HEK293 (cell line): ENCODE results near the gene TRAF6.

Experiments used
- CTCF ChIA-PET: fragments of 350-600 bp; formaldehyde crosslinking; extraction: SDS; loops from one replicate; lab custom pipeline; 2021; ENCODE audit warnings: antibody characterized with exemption; lab: Yijun Ruan, JAX
- POLR2A ChIA-PET: fragments of 300-600 bp; formaldehyde crosslinking; extraction: SDS; loops from one replicate; lab custom pipeline; 2020; ENCODE audit warnings: antibody characterized with exemption, inconsistent platforms; lab: Yijun Ruan, JAX
- H3K27ac ChIP-seq: fragments of 200-500 bp; sonication (Bioruptor generic); 2 replicates; pipeline ENCODE4 v1.5.1; 2014; ENCODE audit warnings: low read depth, low read length, control low read depth, inconsistent platforms; ENCODE audit errors: extremely low read depth
- H3K36me3 ChIP-seq, 2 experiments: fragments of 200-500 bp in 1 of 2; sonication (Bioruptor generic) in 1 of 2; 1 replicate in 1 of 2; 2 replicates in 1 of 2; pipeline ENCODE4 v1.5.1; 2014 to 2017; ENCODE audit warnings: inconsistent platforms in 2 of 2, low read length in 2 of 2; ENCODE audit not compliant: control insufficient read depth in 2 of 2, insufficient read depth in 1 of 2
- H3K4me1 ChIP-seq: fragments of 200-500 bp; sonication (Bioruptor generic); 2 replicates; pipeline ENCODE4 v1.5.1; 2014; ENCODE audit warnings: mild to moderate bottlenecking, low read length, inconsistent platforms; ENCODE audit not compliant: control insufficient read depth, insufficient read depth
- H3K4me3 ChIP-seq: 2 replicates; pipeline ENCODE4 v1.5.1; 2011; ENCODE audit warnings: low read depth, mild to moderate bottlenecking, control low read depth, low read length, moderate library complexity
- H3K9me3 ChIP-seq: fragments of 200-500 bp; sonication (Bioruptor generic); 2 replicates; pipeline ENCODE4 v1.5.1; 2014; ENCODE audit warnings: low read depth, low read length, inconsistent platforms; ENCODE audit not compliant: control insufficient read depth, insufficient read depth
- FEZF1 ChIP-seq: fragments of 450-650 bp; formaldehyde crosslinking; IDR thresholded peaks from 2 replicates; pipeline ENCODE4 v1.5.1; 2016; ENCODE audit warnings: missing biosample characterization, missing genetic modification characterization
- HOXD13 ChIP-seq: sonication (generic); formaldehyde crosslinking; IDR thresholded peaks from 2 replicates; pipeline ENCODE4 v1.8.0; 2022; ENCODE audit warnings: missing genetic modification reagents, borderline replicate concordance
- KLF1 ChIP-seq: fragments of 450-650 bp; formaldehyde crosslinking; IDR thresholded peaks from 2 replicates; pipeline ENCODE4 v1.5.1; 2016; ENCODE audit warnings: missing biosample characterization, missing genetic modification characterization
- MYNN ChIP-seq: fragments of 450-650 bp; formaldehyde crosslinking; IDR thresholded peaks from 2 replicates; pipeline ENCODE4 v1.5.1; 2016; ENCODE audit warnings: missing biosample characterization, missing genetic modification characterization, borderline replicate concordance
- OVOL3 ChIP-seq: fragments of 450-650 bp; formaldehyde crosslinking; IDR thresholded peaks from 2 replicates; pipeline ENCODE4 v1.5.1; 2016; ENCODE audit warnings: missing biosample characterization, missing genetic modification characterization
- PATZ1 ChIP-seq: fragments of 450-650 bp; formaldehyde crosslinking; IDR thresholded peaks from 2 replicates; pipeline ENCODE4 v1.5.1; 2016; ENCODE audit warnings: missing biosample characterization, missing genetic modification characterization
- ZBTB1 ChIP-seq: fragments of 450-650 bp; formaldehyde crosslinking; IDR thresholded peaks from 2 replicates; pipeline ENCODE4 v1.5.1; 2016; ENCODE audit warnings: missing biosample characterization, missing genetic modification characterization
- ZNF2 ChIP-seq: fragments of 450-650 bp; formaldehyde crosslinking; IDR thresholded peaks from 2 replicates; pipeline ENCODE4 v1.5.1; 2016; ENCODE audit warnings: missing biosample characterization, missing genetic modification characterization
- ZNF239 ChIP-seq: fragments of 450-650 bp; formaldehyde crosslinking; IDR thresholded peaks from 2 replicates; pipeline ENCODE4 v1.5.1; 2016; ENCODE audit warnings: missing biosample characterization, missing genetic modification characterization
- ZNF24 ChIP-seq: fragments of 450-650 bp; formaldehyde crosslinking; IDR thresholded peaks from 2 replicates; pipeline ENCODE4 v1.5.1; 2016; ENCODE audit warnings: missing biosample characterization, missing genetic modification characterization
- ZNF529 ChIP-seq: fragments of 450-650 bp; formaldehyde crosslinking; IDR thresholded peaks from 2 replicates; pipeline ENCODE4 v1.5.1; 2017; ENCODE audit warnings: missing genetic modification characterization, missing biosample characterization; ENCODE audit not compliant: insufficient replicate concordance
- ZNF76 ChIP-seq: fragments of 450-650 bp; formaldehyde crosslinking; IDR thresholded peaks from 2 replicates; pipeline ENCODE4; 2016; ENCODE audit warnings: low read depth, missing biosample characterization, missing genetic modification characterization, borderline replicate concordance
- TF ChIP-seq, protein P1 (sequence below): fragments of 450-650 bp; formaldehyde crosslinking; IDR thresholded peaks from 2 replicates; pipeline ENCODE4 v1.5.1; 2016; ENCODE audit warnings: missing biosample characterization, missing genetic modification characterization
- TF ChIP-seq, protein P2 (sequence below): fragments of 450-650 bp; formaldehyde crosslinking; IDR thresholded peaks from 2 replicates; pipeline ENCODE4 v1.5.1; 2016; ENCODE audit warnings: missing biosample characterization, missing genetic modification characterization

Gene TRAF6

DNA sequence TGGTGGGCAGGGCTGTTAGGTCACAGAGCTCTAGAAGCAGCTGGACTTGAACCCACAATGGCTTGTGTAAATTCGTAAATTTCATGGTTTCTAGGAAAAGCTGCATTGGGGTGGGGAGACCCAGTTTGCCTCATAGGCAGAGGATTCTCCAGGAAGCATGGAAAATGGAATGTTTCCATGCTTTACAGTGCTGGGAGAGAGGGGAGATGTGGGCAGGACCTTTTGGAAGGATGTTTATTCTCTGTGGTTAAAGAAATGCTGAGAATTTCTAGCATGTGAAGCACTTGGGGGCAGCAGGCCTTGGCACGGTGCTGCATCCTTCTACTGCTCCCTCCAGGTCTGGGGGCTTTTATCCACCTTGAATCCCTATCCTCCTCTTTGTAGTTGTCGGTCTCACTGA, 46.3 kb downstream of the TRAF6 start:
- no peak overlapping the region for H3K27ac ChIP-seq
- TF ChIP-seq OVOL3 (tag by site-specific recombination) (no peak), ZNF529 (tag by site-specific recombination) (no peak), PATZ1 (tag by site-specific recombination) (no peak)
- TF ChIP-seq, protein P1, sequence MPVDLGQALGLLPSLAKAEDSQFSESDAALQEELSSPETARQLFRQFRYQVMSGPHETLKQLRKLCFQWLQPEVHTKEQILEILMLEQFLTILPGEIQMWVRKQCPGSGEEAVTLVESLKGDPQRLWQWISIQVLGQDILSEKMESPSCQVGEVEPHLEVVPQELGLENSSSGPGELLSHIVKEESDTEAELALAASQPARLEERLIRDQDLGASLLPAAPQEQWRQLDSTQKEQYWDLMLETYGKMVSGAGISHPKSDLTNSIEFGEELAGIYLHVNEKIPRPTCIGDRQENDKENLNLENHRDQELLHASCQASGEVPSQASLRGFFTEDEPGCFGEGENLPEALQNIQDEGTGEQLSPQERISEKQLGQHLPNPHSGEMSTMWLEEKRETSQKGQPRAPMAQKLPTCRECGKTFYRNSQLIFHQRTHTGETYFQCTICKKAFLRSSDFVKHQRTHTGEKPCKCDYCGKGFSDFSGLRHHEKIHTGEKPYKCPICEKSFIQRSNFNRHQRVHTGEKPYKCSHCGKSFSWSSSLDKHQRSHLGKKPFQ = no peak
- TF ChIP-seq, protein P2, sequence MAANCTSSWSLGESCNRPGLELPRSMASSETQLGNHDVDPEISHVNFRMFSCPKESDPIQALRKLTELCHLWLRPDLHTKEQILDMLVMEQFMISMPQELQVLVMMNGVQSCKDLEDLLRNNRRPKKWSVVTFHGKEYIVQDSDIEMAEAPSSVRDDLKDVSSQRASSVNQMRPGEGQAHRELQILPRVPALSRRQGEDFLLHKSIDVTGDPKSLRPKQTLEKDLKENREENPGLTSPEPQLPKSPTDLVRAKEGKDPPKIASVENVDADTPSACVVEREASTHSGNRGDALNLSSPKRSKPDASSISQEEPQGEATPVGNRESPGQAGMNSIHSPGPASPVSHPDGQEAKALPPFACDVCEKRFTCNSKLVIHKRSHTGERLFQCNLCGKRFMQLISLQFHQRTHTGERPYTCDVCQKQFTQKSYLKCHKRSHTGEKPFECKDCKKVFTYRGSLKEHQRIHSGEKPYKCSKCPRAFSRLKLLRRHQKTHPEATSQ (tag by site-specific recombination) = no peak
- TF ChIP-seq, all 188 proteins: peak for 0
- ChIA-PET POLR2A (no interaction called here), CTCF (interaction anchor here (0.7 to 2.4 kb wide), 5 partner anchors 8 to 78 kb away, joined by 3 to 12 read pairs (median 3); no protein-coding TSS in a partner anchor)
- Histone ChIP-seq H3K36me3 (no peaks in the 10 kb centered on the region), H3K9me3 (no peaks in the 10 kb centered on the region), H3K4me1 (no peaks in the 10 kb centered on the region), H3K4me3 (no peak overlapping the region)

DNA sequence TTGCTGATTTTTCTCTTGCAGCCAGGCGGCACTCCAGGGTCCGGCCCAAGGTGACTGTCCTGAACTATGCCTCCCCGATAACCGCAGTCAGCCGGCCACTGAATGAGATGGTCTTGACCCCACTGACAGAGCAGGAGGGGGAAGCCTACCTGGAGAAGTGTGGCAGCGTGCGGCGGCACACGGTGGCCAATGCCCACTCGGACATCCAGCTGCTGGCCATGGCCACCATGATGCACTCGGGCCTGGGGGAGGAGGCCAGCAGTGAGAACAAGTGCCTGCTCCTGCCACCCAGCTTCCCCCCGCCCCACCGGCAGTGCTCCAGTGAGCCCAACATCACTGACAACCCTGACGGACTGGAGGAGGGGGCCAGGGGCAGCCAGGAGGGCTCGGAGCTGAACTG, 47.8 kb downstream of the TRAF6 start:
- CTCF ChIA-PET = interaction anchor here (0.7 kb wide), 1 partner anchor 49 kb away, joined by 4 read pairs; no protein-coding TSS in a partner anchor
- H3K4me3 ChIP-seq = no peak overlapping the region
- H3K27ac ChIP-seq = no peak overlapping the region
- TF ChIP-seq FEZF1 (tag by site-specific recombination) = no peak
- TF ChIP-seq ZNF76 (tag by site-specific recombination) = no peak
- no peak for TF ChIP-seq MYNN (tag by site-specific recombination)
- TF ChIP-seq ZNF2 = no peak
- TF ChIP-seq, all 188 proteins: peak for 0
- H3K4me1 ChIP-seq = no peaks in the 10 kb centered on the region
- H3K9me3 ChIP-seq = no peaks in the 10 kb centered on the region
- POLR2A ChIA-PET = no interaction called here
- no peaks in the 10 kb centered on the region for H3K36me3 ChIP-seq

DNA sequence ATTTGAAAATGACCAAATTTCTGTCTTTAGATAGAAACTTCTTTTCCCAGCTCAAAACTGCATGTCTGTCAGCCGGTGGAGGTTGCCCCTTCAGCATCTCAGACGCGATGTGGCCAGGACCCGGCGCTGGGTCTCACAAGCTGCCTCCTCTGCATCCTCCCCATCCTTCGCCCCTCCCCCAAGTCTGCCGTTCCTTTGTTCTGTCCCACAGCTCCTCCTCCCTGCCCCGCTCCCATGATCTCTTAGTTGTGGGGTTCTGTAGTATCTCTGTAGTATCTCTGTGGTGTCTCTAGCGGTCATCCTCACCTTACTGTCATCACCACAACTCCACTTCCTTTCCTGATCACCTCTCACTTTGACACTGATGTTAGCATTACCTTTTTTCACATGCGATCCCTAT, 49.9 kb downstream of the TRAF6 start:
- CTCF ChIA-PET = interaction anchor here (2.2 kb wide), 1 partner anchor 8 kb away, joined by 17 read pairs; no protein-coding TSS in a partner anchor

DNA sequence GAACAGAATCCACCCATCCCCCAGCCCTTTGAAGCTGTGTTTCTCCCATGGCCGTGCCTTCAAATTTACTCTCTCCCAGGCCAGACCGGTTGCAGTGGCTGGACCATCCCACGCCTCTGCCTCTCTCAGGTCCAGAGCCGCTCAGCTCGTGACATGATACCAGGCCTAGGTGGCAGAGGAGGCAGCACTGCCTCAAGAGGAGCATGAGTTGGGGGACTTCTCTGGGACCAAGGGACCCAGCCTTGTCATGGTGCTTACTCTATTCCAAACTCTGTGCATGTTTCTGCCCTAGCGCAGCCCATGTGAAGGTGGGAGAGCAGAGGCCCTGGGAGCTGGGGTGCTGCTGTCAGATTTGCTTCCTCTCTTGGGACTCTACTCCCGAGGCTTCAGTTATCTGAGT, 51.0 kb downstream of the TRAF6 start:
- no peak for TF ChIP-seq OVOL3 (tag by site-specific recombination)
- TF ChIP-seq ZNF239 (tag by site-specific recombination) = no peak
- TF ChIP-seq KLF1 = no peak
- Histone ChIP-seq H3K4me1 (peaks cover 5% of the 10 kb centered on the region; the same call in 1 of the 2 replicates), H3K36me3 (no peaks in the 10 kb centered on the region), H3K9me3 (no peaks in the 10 kb centered on the region), H3K4me3 (no peak overlapping the region), H3K27ac (no peak overlapping the region)
- CTCF ChIA-PET = interaction anchor here (2.2 kb wide), 1 partner anchor 9 kb away, joined by 17 read pairs; no protein-coding TSS in a partner anchor
- POLR2A ChIA-PET = interaction anchor here (0.5 to 2.4 kb wide), 2 partner anchors 11 to 19 kb away, joined by 3 to 7 read pairs; no protein-coding TSS in a partner anchor

More for the DNA sequence above, 49.9 kb downstream of the TRAF6 start:
- Histone ChIP-seq H3K4me1 (peaks cover 5% of the 10 kb centered on the region; the same call in 1 of the 2 replicates), H3K9me3 (no peaks in the 10 kb centered on the region), H3K4me3 (no peak overlapping the region), H3K27ac (no peak overlapping the region), H3K36me3 (no peaks in the 10 kb centered on the region)
- TF ChIP-seq KLF1 (no peak), ZNF24 (tag by site-specific recombination) (no peak), ZBTB1 (no peak), FEZF1 (tag by site-specific recombination) (no peak), HOXD13 (CRISPR knock-in tag) (no peak)
- POLR2A ChIA-PET = interaction anchor here (2.4 kb wide), 1 partner anchor 10 kb away, joined by 7 read pairs; no protein-coding TSS in a partner anchor
